Measurements from ENCODE around the gene COBL. TPM values are rescaled to one million over a fixed set of nuclear protein-coding genes. Genes with fewer than 3 reads are reported as not detected.

Gene COBL
- total RNA-seq, 1 experiment from 2014 or later, result 52.3 TPM

DNA sequence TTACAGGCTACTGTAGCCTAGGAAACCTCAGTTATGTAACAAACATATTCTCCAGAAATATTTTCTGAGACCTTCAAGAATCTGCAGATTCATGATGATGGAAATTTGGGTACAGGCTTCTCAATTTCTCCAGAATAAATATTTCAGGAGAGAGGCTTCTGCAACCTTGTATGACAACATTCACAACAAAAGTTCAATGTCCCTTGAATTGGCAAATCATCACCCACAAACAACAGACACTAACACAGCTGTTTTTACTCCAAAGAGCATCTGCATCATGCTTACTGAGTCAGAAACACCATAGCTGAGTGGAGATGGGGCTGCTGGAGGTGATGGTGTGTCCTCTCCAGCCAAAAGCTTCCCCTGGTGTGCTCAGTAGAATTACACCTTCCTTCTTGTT is 9.3 kb upstream of the COBL start:
- no peak overlapping the region for H4K8ac ChIP-seq (replicated peaks; ENCODE audit: insufficient read length, low read depth, low read length)
- H3K79me2 ChIP-seq (ENCODE audit: insufficient read depth, low read length), result peaks cover 5% of the 10 kb centered on the region; the same call in 1 of the 2 replicates
- peak overlapping the region in 2 of 3 experiments; percentile 44 to 99; a peak in 3 of 7 replicates for H3K27ac Mint-ChIP-seq
- H2BK120ac ChIP-seq (ENCODE audit: low read depth, low read length, poor library complexity, severe bottlenecking), result no peak overlapping the region
- TF ChIP-seq, protein P1, sequence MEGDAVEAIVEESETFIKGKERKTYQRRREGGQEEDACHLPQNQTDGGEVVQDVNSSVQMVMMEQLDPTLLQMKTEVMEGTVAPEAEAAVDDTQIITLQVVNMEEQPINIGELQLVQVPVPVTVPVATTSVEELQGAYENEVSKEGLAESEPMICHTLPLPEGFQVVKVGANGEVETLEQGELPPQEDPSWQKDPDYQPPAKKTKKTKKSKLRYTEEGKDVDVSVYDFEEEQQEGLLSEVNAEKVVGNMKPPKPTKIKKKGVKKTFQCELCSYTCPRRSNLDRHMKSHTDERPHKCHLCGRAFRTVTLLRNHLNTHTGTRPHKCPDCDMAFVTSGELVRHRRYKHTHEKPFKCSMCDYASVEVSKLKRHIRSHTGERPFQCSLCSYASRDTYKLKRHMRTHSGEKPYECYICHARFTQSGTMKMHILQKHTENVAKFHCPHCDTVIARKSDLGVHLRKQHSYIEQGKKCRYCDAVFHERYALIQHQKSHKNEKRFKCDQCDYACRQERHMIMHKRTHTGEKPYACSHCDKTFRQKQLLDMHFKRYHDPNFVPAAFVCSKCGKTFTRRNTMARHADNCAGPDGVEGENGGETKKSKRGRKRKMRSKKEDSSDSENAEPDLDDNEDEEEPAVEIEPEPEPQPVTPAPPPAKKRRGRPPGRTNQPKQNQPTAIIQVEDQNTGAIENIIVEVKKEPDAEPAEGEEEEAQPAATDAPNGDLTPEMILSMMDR (conservative IDR thresholded peaks at IDR 0.05), result no peak
- no peak overlapping the region for H3K23ac ChIP-seq (ENCODE audit: insufficient read length, low read depth, low read length)
- H3K4me2 ChIP-seq (ENCODE audit: insufficient read depth, insufficient read length, low read length), result no peak overlapping the region
- H3K27me3 ChIP-seq (ENCODE audit: insufficient read depth, low read length), result no peaks in the 10 kb centered on the region
- H3T11ph ChIP-seq (ENCODE audit: low read length), result no peak overlapping the region
- H2AFZ ChIP-seq (ENCODE audit: low read length), result no peak overlapping the region
- no peaks in the 10 kb centered on the region for H4K20me1 ChIP-seq (ENCODE audit: control insufficient read depth, insufficient read depth, insufficient read length)
- no peak overlapping the region for H2BK12ac ChIP-seq (ENCODE audit: insufficient read length, low read depth, low read length)
- no peak overlapping the region for H3K14ac ChIP-seq (ENCODE audit: insufficient read depth, low read length)
- no peaks in the 10 kb centered on the region for H3K9me3 ChIP-seq (ENCODE audit: control insufficient read depth, low read depth, low read length)
- H3K9ac ChIP-seq (ENCODE audit: extremely low read depth, insufficient read length, low read length), result no peak overlapping the region
- H4K5ac ChIP-seq (ENCODE audit: insufficient read length, low read depth, low read length), result no peak overlapping the region
- no peak overlapping the region for H2BK5ac ChIP-seq (ENCODE audit: insufficient read length, low read length)
- H3K27me3 Mint-ChIP-seq (ENCODE audit: low read depth), result no peaks in the 10 kb centered on the region
- no peaks in the 10 kb centered on the region for H3K79me1 ChIP-seq (ENCODE audit: insufficient read depth, low read depth, low read length, poor library complexity, severe bottlenecking)
- H3K23me2 ChIP-seq (ENCODE audit: insufficient read length, low read depth, low read length, poor library complexity, severe bottlenecking), result peaks cover 5% of the 10 kb centered on the region
- H2AK5ac ChIP-seq (ENCODE audit: insufficient read length, low read length), result no peak overlapping the region
- H2BK20ac ChIP-seq (ENCODE audit: low read depth, low read length, poor library complexity, severe bottlenecking), result no peak overlapping the region
- H3K27ac ChIP-seq (ENCODE audit: insufficient read length, low read depth, low read length), result no peak overlapping the region
- DNase-seq, result no peak
- no peak overlapping the region for H4K91ac ChIP-seq (ENCODE audit: insufficient read length, low read depth, low read length)
- H3K4me3 Mint-ChIP-seq, result no peak overlapping the region
- peaks cover 0 to 3% (median 0%) of the 10 kb centered on the region in 3 experiments; a peak in 3 of 7 replicates for H3K36me3 Mint-ChIP-seq (ENCODE audit: insufficient read depth in 1 of 3, low read depth in 3 of 3)
- H3K9me3 Mint-ChIP-seq, result no peaks in the 10 kb centered on the region; a peak in 1 of 5 replicates
- peaks cover 12% of the 10 kb centered on the region; the same call in 1 of the 2 replicates for H3K4me1 ChIP-seq (ENCODE audit: insufficient read depth, low read length)
- peaks cover 68 to 69% of the 10 kb centered on the region in 2 experiments for H3K4me1 Mint-ChIP-seq
- H3K18ac ChIP-seq (ENCODE audit: insufficient read length, low read depth, low read length), result no peak overlapping the region
- no peak overlapping the region for H2BK15ac ChIP-seq (ENCODE audit: low read depth, low read length)
- no peak overlapping the region for H3K56ac ChIP-seq (ENCODE audit: insufficient read length, low read depth, low read length)
- no peak overlapping the region for H3K4ac ChIP-seq (ENCODE audit: low read depth, low read length)

All from H9 (cell line).